Neural cell (in vitro differentiated cells): ENCODE measurements around the gene ROR1. TPM values are rescaled to one million over a fixed set of nuclear protein-coding genes. Genes with fewer than 3 reads are reported as not detected.

Source experiments
- H2AFZ ChIP-seq: fragments of 200-600, 300-800 bp; sonication (generic), shearing (Covaris generic); 2 replicates; pipeline ENCODE4 v1.6.0; 2014; ENCODE audit warnings: low read depth, mild to moderate bottlenecking, antibody characterized with exemption, low read length, moderate library complexity
- H3F3A ChIP-seq: fragments of 200-600 bp; shearing (Covaris generic); 2 replicates; pipeline ENCODE4 v1.6.1; 2016; ENCODE audit warnings: mild to moderate bottlenecking, moderate library complexity, mixed read lengths, antibody characterized with exemption, low read length; ENCODE audit not compliant: insufficient read depth, poor library complexity, severe bottlenecking
- H3K27ac ChIP-seq: fragments of 200-600, 300-800 bp; sonication (generic), shearing (Covaris generic); 2 replicates; pipeline ENCODE4 v1.5.1; 2014; ENCODE audit warnings: mild to moderate bottlenecking, low read length, moderate library complexity
- H3K27me3 ChIP-seq: fragments of 300-800, 200-600 bp; sonication (generic), shearing (Covaris generic); 2 replicates; pipeline ENCODE4 v1.6.0; 2014; ENCODE audit warnings: mild to moderate bottlenecking, low read depth, low read length, moderate library complexity; ENCODE audit not compliant: insufficient read depth
- H3K36me3 ChIP-seq: fragments of 300-800, 200-600 bp; sonication (generic), shearing (Covaris generic); 2 replicates; pipeline ENCODE4 v1.5.1; 2014; ENCODE audit warnings: mild to moderate bottlenecking, antibody characterized with exemption, low read length, moderate library complexity; ENCODE audit not compliant: insufficient read depth
- H3K4me2 ChIP-seq: fragments of 300-800, 200-600 bp; sonication (generic), shearing (Covaris generic); 2 replicates; pipeline ENCODE4 v1.6.0; 2014; ENCODE audit warnings: mild to moderate bottlenecking, low read length
- H3K4me3 ChIP-seq: fragments of 300-800, 200-600 bp; sonication (generic), shearing (Covaris generic); 2 replicates; pipeline ENCODE4 v1.5.1; 2014; ENCODE audit warnings: mild to moderate bottlenecking, low read length, moderate library complexity
- H3K79me2 ChIP-seq: fragments of 200-600 bp; shearing (Covaris generic); replicated peaks from 2 replicates; pipeline ENCODE4 v1.6.0; 2014; ENCODE audit warnings: mild to moderate bottlenecking, low read length, moderate library complexity; ENCODE audit not compliant: insufficient read depth
- H3K9ac ChIP-seq: fragments of 300-800, 200-600 bp; sonication (generic), shearing (Covaris generic); 2 replicates; pipeline ENCODE4 v1.6.1; 2016; ENCODE audit warnings: mild to moderate bottlenecking, low read length, mixed read lengths
- H3K9me2 ChIP-seq: fragments of 200-600 bp; shearing (Covaris generic); 2 replicates; pipeline ENCODE4 v1.6.1; 2016; ENCODE audit warnings: mild to moderate bottlenecking, low read length, mixed read lengths; ENCODE audit not compliant: insufficient read depth
- H3K9me3 ChIP-seq: fragments of 200-600, 300-800 bp; sonication (generic), shearing (Covaris generic); 2 replicates; pipeline ENCODE4 v1.6.1; 2016; ENCODE audit warnings: mild to moderate bottlenecking, mixed run types, low read length, moderate library complexity, mixed read lengths
- H4K20me1 ChIP-seq: fragments of 200-600 bp; shearing (Covaris generic); 2 replicates; pipeline ENCODE4 v1.6.1; 2016; ENCODE audit warnings: mild to moderate bottlenecking, mixed run types; ENCODE audit not compliant: insufficient read depth
- EP300 ChIP-seq: fragments of 450-650 bp; conservative IDR thresholded peaks from 2 replicates; pipeline ENCODE4 v1.6.1; 2014; ENCODE audit warnings: antibody characterized with exemption, mild to moderate bottlenecking, moderate library complexity; ENCODE audit not compliant: poor library complexity, severe bottlenecking
- EZH2 ChIP-seq: fragments of 200-600, 300-800 bp; shearing (Covaris generic), sonication (generic); IDR thresholded peaks from 2 replicates; pipeline ENCODE4 v1.6.1; 2014; ENCODE audit warnings: antibody characterized with exemption, low read length, borderline replicate concordance, mild to moderate bottlenecking; ENCODE audit not compliant: insufficient read depth, poor library complexity, severe bottlenecking
- MXI1 ChIP-seq: fragments of 450-650 bp; conservative IDR thresholded peaks from 2 replicates; pipeline ENCODE4 v1.6.1; 2014; ENCODE audit warnings: antibody characterized with exemption, mild to moderate bottlenecking; ENCODE audit not compliant: poor library complexity, severe bottlenecking
- POLR2AphosphoS5 ChIP-seq: IDR thresholded peaks from 2 replicates; pipeline ENCODE4 v1.6.1; 2012
- RAD21 ChIP-seq: fragments of 450-650 bp; conservative IDR thresholded peaks from 2 replicates; pipeline ENCODE4 v1.6.1; 2014; ENCODE audit warnings: antibody characterized with exemption, mild to moderate bottlenecking, moderate library complexity
- SMC3 ChIP-seq: fragments of 450-650 bp; conservative IDR thresholded peaks from 2 replicates; pipeline ENCODE4 v1.6.1; 2014; ENCODE audit warnings: antibody characterized with exemption, mild to moderate bottlenecking, moderate library complexity; ENCODE audit not compliant: poor library complexity
- TAF1 ChIP-seq: IDR thresholded peaks from 2 replicates; pipeline ENCODE4 v1.6.1; 2012; ENCODE audit warnings: low read depth
- polyA plus RNA-seq: library from polyadenylated mRNA; depleted of rRNA; stranded (reverse); fragments of >200 nt; gene quantifications from 2 replicates; pipeline ENCODE4 v1.2.3, GENCODE V29; 2014
- TF ChIP-seq, protein P1 (sequence below): fragments of 450-650 bp; IDR thresholded peaks from 2 replicates; pipeline ENCODE4 v1.5.1; 2014; ENCODE audit warnings: antibody characterized with exemption, mild to moderate bottlenecking, moderate library complexity; ENCODE audit not compliant: poor library complexity, severe bottlenecking
- TF ChIP-seq, protein P2 (sequence below): IDR thresholded peaks from 2 replicates; pipeline ENCODE4 v1.6.1; 2012; ENCODE audit warnings: borderline replicate concordance

The ROR1 gene
- polyA plus RNA-seq, 1 donor from 2014 or later = 0.27 TPM

DNA sequence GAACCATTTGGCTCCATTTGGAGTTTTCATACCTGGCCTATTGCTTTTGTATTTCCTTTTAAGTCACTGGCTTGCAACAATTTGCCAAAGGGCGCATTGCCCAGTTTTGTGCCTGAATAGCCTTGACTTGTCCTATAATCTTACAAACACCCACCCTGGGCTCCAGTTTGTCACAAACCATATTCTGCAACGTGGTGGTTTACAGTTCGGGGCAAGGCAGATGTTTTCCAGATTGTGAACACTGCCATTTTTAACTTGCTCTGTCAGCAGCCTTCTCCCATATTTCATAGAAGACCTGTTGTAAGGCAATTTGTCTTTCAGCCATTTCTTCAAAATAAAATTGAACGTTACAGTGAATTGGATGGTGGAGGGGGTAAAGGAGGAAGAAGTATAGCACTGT is 376.4 kb downstream of the ROR1 start:
- no peak overlapping the region for H3K9ac ChIP-seq
- no peaks in the 10 kb centered on the region for H3F3A ChIP-seq
- H3K9me3 ChIP-seq = no peaks in the 10 kb centered on the region
- no peaks in the 10 kb centered on the region for H3K9me2 ChIP-seq
- H4K20me1 ChIP-seq = no peaks in the 10 kb centered on the region
- no peak overlapping the region for H3K4me2 ChIP-seq
- no peak overlapping the region for H2AFZ ChIP-seq
- no peak overlapping the region for H3K4me3 ChIP-seq
- H3K27ac ChIP-seq = no peak overlapping the region
- no peaks in the 10 kb centered on the region for H3K79me2 ChIP-seq
- no peaks in the 10 kb centered on the region for H3K27me3 ChIP-seq
- H3K36me3 ChIP-seq = no peaks in the 10 kb centered on the region
- TF ChIP-seq, protein P1, sequence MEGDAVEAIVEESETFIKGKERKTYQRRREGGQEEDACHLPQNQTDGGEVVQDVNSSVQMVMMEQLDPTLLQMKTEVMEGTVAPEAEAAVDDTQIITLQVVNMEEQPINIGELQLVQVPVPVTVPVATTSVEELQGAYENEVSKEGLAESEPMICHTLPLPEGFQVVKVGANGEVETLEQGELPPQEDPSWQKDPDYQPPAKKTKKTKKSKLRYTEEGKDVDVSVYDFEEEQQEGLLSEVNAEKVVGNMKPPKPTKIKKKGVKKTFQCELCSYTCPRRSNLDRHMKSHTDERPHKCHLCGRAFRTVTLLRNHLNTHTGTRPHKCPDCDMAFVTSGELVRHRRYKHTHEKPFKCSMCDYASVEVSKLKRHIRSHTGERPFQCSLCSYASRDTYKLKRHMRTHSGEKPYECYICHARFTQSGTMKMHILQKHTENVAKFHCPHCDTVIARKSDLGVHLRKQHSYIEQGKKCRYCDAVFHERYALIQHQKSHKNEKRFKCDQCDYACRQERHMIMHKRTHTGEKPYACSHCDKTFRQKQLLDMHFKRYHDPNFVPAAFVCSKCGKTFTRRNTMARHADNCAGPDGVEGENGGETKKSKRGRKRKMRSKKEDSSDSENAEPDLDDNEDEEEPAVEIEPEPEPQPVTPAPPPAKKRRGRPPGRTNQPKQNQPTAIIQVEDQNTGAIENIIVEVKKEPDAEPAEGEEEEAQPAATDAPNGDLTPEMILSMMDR = no peak
- TF ChIP-seq, protein P2, sequence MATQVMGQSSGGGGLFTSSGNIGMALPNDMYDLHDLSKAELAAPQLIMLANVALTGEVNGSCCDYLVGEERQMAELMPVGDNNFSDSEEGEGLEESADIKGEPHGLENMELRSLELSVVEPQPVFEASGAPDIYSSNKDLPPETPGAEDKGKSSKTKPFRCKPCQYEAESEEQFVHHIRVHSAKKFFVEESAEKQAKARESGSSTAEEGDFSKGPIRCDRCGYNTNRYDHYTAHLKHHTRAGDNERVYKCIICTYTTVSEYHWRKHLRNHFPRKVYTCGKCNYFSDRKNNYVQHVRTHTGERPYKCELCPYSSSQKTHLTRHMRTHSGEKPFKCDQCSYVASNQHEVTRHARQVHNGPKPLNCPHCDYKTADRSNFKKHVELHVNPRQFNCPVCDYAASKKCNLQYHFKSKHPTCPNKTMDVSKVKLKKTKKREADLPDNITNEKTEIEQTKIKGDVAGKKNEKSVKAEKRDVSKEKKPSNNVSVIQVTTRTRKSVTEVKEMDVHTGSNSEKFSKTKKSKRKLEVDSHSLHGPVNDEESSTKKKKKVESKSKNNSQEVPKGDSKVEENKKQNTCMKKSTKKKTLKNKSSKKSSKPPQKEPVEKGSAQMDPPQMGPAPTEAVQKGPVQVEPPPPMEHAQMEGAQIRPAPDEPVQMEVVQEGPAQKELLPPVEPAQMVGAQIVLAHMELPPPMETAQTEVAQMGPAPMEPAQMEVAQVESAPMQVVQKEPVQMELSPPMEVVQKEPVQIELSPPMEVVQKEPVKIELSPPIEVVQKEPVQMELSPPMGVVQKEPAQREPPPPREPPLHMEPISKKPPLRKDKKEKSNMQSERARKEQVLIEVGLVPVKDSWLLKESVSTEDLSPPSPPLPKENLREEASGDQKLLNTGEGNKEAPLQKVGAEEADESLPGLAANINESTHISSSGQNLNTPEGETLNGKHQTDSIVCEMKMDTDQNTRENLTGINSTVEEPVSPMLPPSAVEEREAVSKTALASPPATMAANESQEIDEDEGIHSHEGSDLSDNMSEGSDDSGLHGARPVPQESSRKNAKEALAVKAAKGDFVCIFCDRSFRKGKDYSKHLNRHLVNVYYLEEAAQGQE = no peak
- TF ChIP-seq MXI1 (no peak), RAD21 (no peak), EZH2 (no peak), TAF1 (no peak), SMC3 (no peak), POLR2AphosphoS5 (no peak), EP300 (no peak)

- TF ChIP-seq RAD21 (no peak), EP300 (no peak), MXI1 (no peak), POLR2AphosphoS5 (no peak), TAF1 (no peak), SMC3 (no peak), EZH2 (no peak)
- TF ChIP-seq, protein P2 = no peak
- TF ChIP-seq, protein P1 = no peak
- Histone ChIP-seq H3F3A (no peaks in the 10 kb centered on the region), H3K79me2 (no peaks in the 10 kb centered on the region), H3K9me2 (no peaks in the 10 kb centered on the region), H3K4me3 (no peak overlapping the region), H3K27ac (no peak overlapping the region), H3K27me3 (no peaks in the 10 kb centered on the region), H4K20me1 (no peaks in the 10 kb centered on the region), H3K36me3 (no peaks in the 10 kb centered on the region), H3K9me3 (no peaks in the 10 kb centered on the region), H3K4me2 (no peak overlapping the region), H3K9ac (no peak overlapping the region), H2AFZ (no peak overlapping the region)
These were observed 377.0 kb downstream of the ROR1 start for GRCh38 chr1:64150729-64151230.
